MCF 10A (cell line): Measurements from ENCODE around the gene GLT6D1. TPM values are rescaled to one million over a fixed set of nuclear protein-coding genes. Genes with fewer than 3 reads are reported as not detected.
"Not testable (repeated sequence)": the region's sequence is repeated elsewhere in the genome, so short reads cannot be mapped to it uniquely, and the experiment has no call there.

Source experiments
- BruUV-seq: library from RNA; stranded (reverse); fragments of 400-500 nt; replicated peaks from 2 replicates; lab custom pipeline; 2021; lab: Mats Ljungman, UMichigan
- CTCF ChIA-PET: fragments of 300-600 bp; sonication (Branson Sonifier 250); formaldehyde crosslinking; extraction: SDS; loops from one replicate; lab custom pipeline; 2021; ENCODE audit warnings: antibody characterized with exemption, inconsistent platforms; lab: Yijun Ruan, JAX
- POLR2A ChIA-PET: fragments of 300-600, 350-650 bp; sonication (Branson Sonifier 250); formaldehyde crosslinking; extraction: SDS; loops from one replicate; lab custom pipeline; 2020; ENCODE audit warnings: antibody characterized with exemption, inconsistent platforms; lab: Yijun Ruan, JAX
- DNase-seq: peaks from one replicate; pipeline ENCODE4 v3.0.0-alpha.2; 2018; ENCODE audit not compliant: unreplicated experiment
- H3K27ac Mint-ChIP-seq: one replicate; pipeline ENCODE4 v1.8.0; 2022; ENCODE audit warnings: mild to moderate bottlenecking, low read depth, mixed read lengths; ENCODE audit not compliant: unreplicated experiment
- H3K27me3 Mint-ChIP-seq: one replicate; pipeline ENCODE4 v1.8.0; 2022; ENCODE audit warnings: mixed read lengths; ENCODE audit not compliant: insufficient read depth, unreplicated experiment
- H3K36me3 Mint-ChIP-seq: one replicate; pipeline ENCODE4 v1.8.0; 2022; ENCODE audit warnings: mild to moderate bottlenecking, moderate library complexity, mixed read lengths; ENCODE audit not compliant: insufficient read depth, unreplicated experiment
- H3K4me1 Mint-ChIP-seq: one replicate; pipeline ENCODE4 v1.8.0; 2022; ENCODE audit warnings: mixed read lengths; ENCODE audit not compliant: insufficient read depth, unreplicated experiment
- H3K4me3 Mint-ChIP-seq: one replicate; pipeline ENCODE4 v1.8.0; 2022; ENCODE audit warnings: mild to moderate bottlenecking, moderate library complexity, mixed read lengths; ENCODE audit not compliant: unreplicated experiment
- H3K9me3 Mint-ChIP-seq: one replicate; pipeline ENCODE4 v1.8.0; 2022; ENCODE audit warnings: mixed read lengths; ENCODE audit not compliant: unreplicated experiment
- CTCF ChIP-seq: fragments of 200-600 bp; IDR thresholded peaks from one replicate; pipeline ENCODE4 v1.8.0; 2022; ENCODE audit warnings: antibody characterized with exemption, mild to moderate bottlenecking; ENCODE audit not compliant: unreplicated experiment
- intact Hi-C: fragments of 100-400 bp; cut with micrococcal nuclease; formaldehyde crosslinking; loops from 2 replicates; pipeline ENCODE4 v1.14.1; 2022
- total RNA-seq: library from RNA; stranded (reverse); gene quantifications from 2 replicates; pipeline ENCODE4 v1.2.3, GENCODE V29; 2022

The GLT6D1 gene
- total RNA-seq, 1 experiment from 2014 or later, result not detected

GRCh38 chr9:135641047-135641446, 1.7 kb upstream of the GLT6D1 start:
- CTCF ChIA-PET, result no interaction called here

GRCh38 chr9:135636930-135637530, 2.3 kb downstream of the GLT6D1 start:
- BruUV-seq, H3K4me3 Mint-ChIP-seq, H3K36me3 Mint-ChIP-seq, intact Hi-C loops, H3K4me1 Mint-ChIP-seq, H3K27ac Mint-ChIP-seq, H3K9me3 Mint-ChIP-seq, DNase-seq: not testable (repeated sequence)
- peaks cover 76% of the 10 kb centered on the region for H3K27me3 Mint-ChIP-seq
- POLR2A ChIA-PET, result interaction anchor here (0.7 kb wide), 1 partner anchor 11 kb away, joined by 4 read pairs; no protein-coding TSS in a partner anchor
- CTCF ChIA-PET, result interaction anchor here (0.7 to 0.8 kb wide), 3 partner anchors 26 to 1354 kb away, joined by 3 to 4 read pairs (median 3); partner anchors contain the start of gene LCN9

More at GRCh38 chr9:135641047-135641446, 1.7 kb upstream of the GLT6D1 start:
- H3K36me3 Mint-ChIP-seq, result no peaks in the 10 kb centered on the region
- POLR2A ChIA-PET, result no interaction called here
- peaks cover 36% of the 10 kb centered on the region for H3K27me3 Mint-ChIP-seq
- no peak for TF ChIP-seq CTCF
- H3K4me1 Mint-ChIP-seq, result no peaks in the 10 kb centered on the region
- peaks cover 42% of the 10 kb centered on the region for H3K9me3 Mint-ChIP-seq
- DNase-seq, result no peak
- H3K4me3 Mint-ChIP-seq, result no peak overlapping the region
- H3K27ac Mint-ChIP-seq, result no peak overlapping the region
- no TSS peak for BruUV-seq
- intact Hi-C loops, result no loop called here

GRCh38 chr9:135632841-135633240, 6.5 kb downstream of the GLT6D1 start:
- no peak overlapping the region for H3K4me3 Mint-ChIP-seq
- H3K27ac Mint-ChIP-seq, result no peak overlapping the region
- TF ChIP-seq CTCF, result no peak
- intact Hi-C loops, result no loop called here
- BruUV-seq, result no TSS peak
- no peaks in the 10 kb centered on the region for H3K36me3 Mint-ChIP-seq
- H3K4me1 Mint-ChIP-seq, result no peaks in the 10 kb centered on the region
- H3K27me3 Mint-ChIP-seq, result peaks cover 88% of the 10 kb centered on the region
- ChIA-PET CTCF (no interaction called here), POLR2A (no interaction called here)
- no peak for DNase-seq
- peaks cover 13% of the 10 kb centered on the region for H3K9me3 Mint-ChIP-seq

- no peaks in the 10 kb centered on the region for H3K4me1 Mint-ChIP-seq
- no peak overlapping the region for H3K27ac Mint-ChIP-seq
- no peak for DNase-seq
- intact Hi-C loops, result no loop called here
- ChIA-PET POLR2A (interaction anchor here (0.7 kb wide), 1 partner anchor 1060 kb away, joined by 3 read pairs; no protein-coding TSS in a partner anchor), CTCF (interaction anchor here (0.6 to 0.8 kb wide), 3 partner anchors 20 to 49 kb away, joined by 3 read pairs; no protein-coding TSS in a partner anchor)
- H3K36me3 Mint-ChIP-seq, result no peaks in the 10 kb centered on the region
- no peak for TF ChIP-seq CTCF
- no peak overlapping the region for H3K4me3 Mint-ChIP-seq
- peaks cover 79% of the 10 kb centered on the region for H3K27me3 Mint-ChIP-seq
- no TSS peak for BruUV-seq
- peaks cover 15% of the 10 kb centered on the region for H3K9me3 Mint-ChIP-seq
Observed at GRCh38 chr9:135624282-135624681, 15.1 kb downstream of the GLT6D1 start.
